GM23338 (cell line): Measurements from ENCODE around the gene CAMTA1.

Source experiments
- CREB1 ChIP-seq: fragments of 250-450 bp; sonication (Bioruptor Pico); IDR thresholded peaks from 2 replicates; pipeline ENCODE4 v1.5.0; 2020; ENCODE audit warnings: low read depth, mild to moderate bottlenecking, moderate library complexity
- EZH2 ChIP-seq: fragments of 200-600 bp; sonication (generic); IDR thresholded peaks from one replicate; pipeline ENCODE4 v1.8.0; 2017; ENCODE audit warnings: antibody characterized with exemption, mild to moderate bottlenecking, low read depth; ENCODE audit not compliant: unreplicated experiment
- EZH2phosphoT487 ChIP-seq: fragments of 200-600 bp; sonication (generic); IDR thresholded peaks from one replicate; pipeline ENCODE4 v1.8.1; 2018; ENCODE audit warnings: antibody characterized with exemption; ENCODE audit not compliant: unreplicated experiment
- JUNB ChIP-seq: IDR thresholded peaks from one replicate; pipeline ENCODE4 v1.6.1; 2016; ENCODE audit warnings: antibody characterized with exemption; ENCODE audit not compliant: unreplicated experiment
- NANOG ChIP-seq: IDR thresholded peaks from 2 replicates; pipeline ENCODE4 v1.6.1; 2016; ENCODE audit warnings: antibody characterized with exemption, borderline replicate concordance
- POLR2AphosphoS5 ChIP-seq: IDR thresholded peaks from 2 replicates; pipeline ENCODE4 v1.6.1; 2016; ENCODE audit warnings: antibody characterized with exemption, low read depth
- STAT1 ChIP-seq: IDR thresholded peaks from one replicate; pipeline ENCODE4 v1.6.1; 2016; ENCODE audit warnings: antibody characterized with exemption; ENCODE audit not compliant: unreplicated experiment
- ZNF114 ChIP-seq: fragments of 250-450 bp; sonication (Bioruptor Pico); IDR thresholded peaks from 2 replicates; pipeline ENCODE4 v1.5.0; 2020; ENCODE audit warnings: mild to moderate bottlenecking, moderate library complexity
- ZNF331 ChIP-seq: fragments of 250-450 bp; sonication (Bioruptor Pico); IDR thresholded peaks from 2 replicates; pipeline ENCODE4 v1.5.0; 2020; ENCODE audit warnings: low read depth, mild to moderate bottlenecking, moderate library complexity
- TF ChIP-seq, protein P1 (sequence below), 2 experiments: fragments of 200-600 bp in 1 of 2; sonication (generic) in 1 of 2; conservative IDR thresholded peaks; 2 replicates each; pipeline versions ENCODE4 v1.5.1 to v1.6.1; 2016 to 2017; ENCODE audit warnings: antibody characterized with exemption in 2 of 2, low read depth in 2 of 2, mild to moderate bottlenecking in 2 of 2, moderate library complexity in 1 of 2
- TF ChIP-seq, protein P2 (sequence below): IDR thresholded peaks from one replicate; pipeline ENCODE4 v1.6.1; 2018; ENCODE audit warnings: antibody characterized with exemption; ENCODE audit not compliant: unreplicated experiment
- TF ChIP-seq, protein P3 (sequence below): IDR thresholded peaks from 2 replicates; pipeline ENCODE4 v1.6.1; 2016; ENCODE audit warnings: antibody characterized with exemption
- TF ChIP-seq, protein P4 (sequence below): fragments of 250-450 bp; sonication (Bioruptor Pico); IDR thresholded peaks from 2 replicates; pipeline ENCODE4 v1.5.0; 2020; ENCODE audit warnings: mild to moderate bottlenecking, moderate library complexity

DNA sequence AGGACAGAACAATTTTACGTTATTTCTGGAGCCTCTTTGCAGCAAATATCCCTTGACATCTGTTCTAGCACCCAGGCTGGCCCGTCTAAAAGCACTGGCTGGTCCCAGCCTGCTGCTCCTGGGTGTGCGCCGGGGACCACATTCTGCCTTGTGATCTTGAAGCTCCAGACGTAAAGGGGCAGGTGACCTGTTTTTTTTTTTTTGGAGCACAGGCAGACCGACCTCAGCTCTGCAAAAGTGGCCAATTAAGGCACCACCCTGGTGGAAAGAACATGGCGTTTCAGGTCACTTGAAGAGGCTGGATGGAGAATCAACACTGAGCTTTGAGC is 13.8 kb upstream of the CAMTA1 start:
- TF ChIP-seq, protein P1, sequence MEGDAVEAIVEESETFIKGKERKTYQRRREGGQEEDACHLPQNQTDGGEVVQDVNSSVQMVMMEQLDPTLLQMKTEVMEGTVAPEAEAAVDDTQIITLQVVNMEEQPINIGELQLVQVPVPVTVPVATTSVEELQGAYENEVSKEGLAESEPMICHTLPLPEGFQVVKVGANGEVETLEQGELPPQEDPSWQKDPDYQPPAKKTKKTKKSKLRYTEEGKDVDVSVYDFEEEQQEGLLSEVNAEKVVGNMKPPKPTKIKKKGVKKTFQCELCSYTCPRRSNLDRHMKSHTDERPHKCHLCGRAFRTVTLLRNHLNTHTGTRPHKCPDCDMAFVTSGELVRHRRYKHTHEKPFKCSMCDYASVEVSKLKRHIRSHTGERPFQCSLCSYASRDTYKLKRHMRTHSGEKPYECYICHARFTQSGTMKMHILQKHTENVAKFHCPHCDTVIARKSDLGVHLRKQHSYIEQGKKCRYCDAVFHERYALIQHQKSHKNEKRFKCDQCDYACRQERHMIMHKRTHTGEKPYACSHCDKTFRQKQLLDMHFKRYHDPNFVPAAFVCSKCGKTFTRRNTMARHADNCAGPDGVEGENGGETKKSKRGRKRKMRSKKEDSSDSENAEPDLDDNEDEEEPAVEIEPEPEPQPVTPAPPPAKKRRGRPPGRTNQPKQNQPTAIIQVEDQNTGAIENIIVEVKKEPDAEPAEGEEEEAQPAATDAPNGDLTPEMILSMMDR (conservative IDR thresholded peaks at IDR 0.05; ENCODE audit: low read depth in 2 of 2) = no peak
- no peak for TF ChIP-seq CREB1 (CRISPR knock-in tag)
- no peak for TF ChIP-seq EZH2phosphoT487
- no peak for TF ChIP-seq POLR2AphosphoS5
- TF ChIP-seq, protein P2, sequence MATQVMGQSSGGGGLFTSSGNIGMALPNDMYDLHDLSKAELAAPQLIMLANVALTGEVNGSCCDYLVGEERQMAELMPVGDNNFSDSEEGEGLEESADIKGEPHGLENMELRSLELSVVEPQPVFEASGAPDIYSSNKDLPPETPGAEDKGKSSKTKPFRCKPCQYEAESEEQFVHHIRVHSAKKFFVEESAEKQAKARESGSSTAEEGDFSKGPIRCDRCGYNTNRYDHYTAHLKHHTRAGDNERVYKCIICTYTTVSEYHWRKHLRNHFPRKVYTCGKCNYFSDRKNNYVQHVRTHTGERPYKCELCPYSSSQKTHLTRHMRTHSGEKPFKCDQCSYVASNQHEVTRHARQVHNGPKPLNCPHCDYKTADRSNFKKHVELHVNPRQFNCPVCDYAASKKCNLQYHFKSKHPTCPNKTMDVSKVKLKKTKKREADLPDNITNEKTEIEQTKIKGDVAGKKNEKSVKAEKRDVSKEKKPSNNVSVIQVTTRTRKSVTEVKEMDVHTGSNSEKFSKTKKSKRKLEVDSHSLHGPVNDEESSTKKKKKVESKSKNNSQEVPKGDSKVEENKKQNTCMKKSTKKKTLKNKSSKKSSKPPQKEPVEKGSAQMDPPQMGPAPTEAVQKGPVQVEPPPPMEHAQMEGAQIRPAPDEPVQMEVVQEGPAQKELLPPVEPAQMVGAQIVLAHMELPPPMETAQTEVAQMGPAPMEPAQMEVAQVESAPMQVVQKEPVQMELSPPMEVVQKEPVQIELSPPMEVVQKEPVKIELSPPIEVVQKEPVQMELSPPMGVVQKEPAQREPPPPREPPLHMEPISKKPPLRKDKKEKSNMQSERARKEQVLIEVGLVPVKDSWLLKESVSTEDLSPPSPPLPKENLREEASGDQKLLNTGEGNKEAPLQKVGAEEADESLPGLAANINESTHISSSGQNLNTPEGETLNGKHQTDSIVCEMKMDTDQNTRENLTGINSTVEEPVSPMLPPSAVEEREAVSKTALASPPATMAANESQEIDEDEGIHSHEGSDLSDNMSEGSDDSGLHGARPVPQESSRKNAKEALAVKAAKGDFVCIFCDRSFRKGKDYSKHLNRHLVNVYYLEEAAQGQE = no peak
- no peak for TF ChIP-seq EZH2
- TF ChIP-seq JUNB = no peak
- TF ChIP-seq, protein P3, sequence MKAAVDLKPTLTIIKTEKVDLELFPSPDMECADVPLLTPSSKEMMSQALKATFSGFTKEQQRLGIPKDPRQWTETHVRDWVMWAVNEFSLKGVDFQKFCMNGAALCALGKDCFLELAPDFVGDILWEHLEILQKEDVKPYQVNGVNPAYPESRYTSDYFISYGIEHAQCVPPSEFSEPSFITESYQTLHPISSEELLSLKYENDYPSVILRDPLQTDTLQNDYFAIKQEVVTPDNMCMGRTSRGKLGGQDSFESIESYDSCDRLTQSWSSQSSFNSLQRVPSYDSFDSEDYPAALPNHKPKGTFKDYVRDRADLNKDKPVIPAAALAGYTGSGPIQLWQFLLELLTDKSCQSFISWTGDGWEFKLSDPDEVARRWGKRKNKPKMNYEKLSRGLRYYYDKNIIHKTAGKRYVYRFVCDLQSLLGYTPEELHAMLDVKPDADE = no peak
- no peak for TF ChIP-seq STAT1
- no peak for TF ChIP-seq ZNF114 (CRISPR knock-in tag)
- no peak for TF ChIP-seq NANOG
- no peak for TF ChIP-seq ZNF331 (CRISPR knock-in tag)
- TF ChIP-seq, protein P4, sequence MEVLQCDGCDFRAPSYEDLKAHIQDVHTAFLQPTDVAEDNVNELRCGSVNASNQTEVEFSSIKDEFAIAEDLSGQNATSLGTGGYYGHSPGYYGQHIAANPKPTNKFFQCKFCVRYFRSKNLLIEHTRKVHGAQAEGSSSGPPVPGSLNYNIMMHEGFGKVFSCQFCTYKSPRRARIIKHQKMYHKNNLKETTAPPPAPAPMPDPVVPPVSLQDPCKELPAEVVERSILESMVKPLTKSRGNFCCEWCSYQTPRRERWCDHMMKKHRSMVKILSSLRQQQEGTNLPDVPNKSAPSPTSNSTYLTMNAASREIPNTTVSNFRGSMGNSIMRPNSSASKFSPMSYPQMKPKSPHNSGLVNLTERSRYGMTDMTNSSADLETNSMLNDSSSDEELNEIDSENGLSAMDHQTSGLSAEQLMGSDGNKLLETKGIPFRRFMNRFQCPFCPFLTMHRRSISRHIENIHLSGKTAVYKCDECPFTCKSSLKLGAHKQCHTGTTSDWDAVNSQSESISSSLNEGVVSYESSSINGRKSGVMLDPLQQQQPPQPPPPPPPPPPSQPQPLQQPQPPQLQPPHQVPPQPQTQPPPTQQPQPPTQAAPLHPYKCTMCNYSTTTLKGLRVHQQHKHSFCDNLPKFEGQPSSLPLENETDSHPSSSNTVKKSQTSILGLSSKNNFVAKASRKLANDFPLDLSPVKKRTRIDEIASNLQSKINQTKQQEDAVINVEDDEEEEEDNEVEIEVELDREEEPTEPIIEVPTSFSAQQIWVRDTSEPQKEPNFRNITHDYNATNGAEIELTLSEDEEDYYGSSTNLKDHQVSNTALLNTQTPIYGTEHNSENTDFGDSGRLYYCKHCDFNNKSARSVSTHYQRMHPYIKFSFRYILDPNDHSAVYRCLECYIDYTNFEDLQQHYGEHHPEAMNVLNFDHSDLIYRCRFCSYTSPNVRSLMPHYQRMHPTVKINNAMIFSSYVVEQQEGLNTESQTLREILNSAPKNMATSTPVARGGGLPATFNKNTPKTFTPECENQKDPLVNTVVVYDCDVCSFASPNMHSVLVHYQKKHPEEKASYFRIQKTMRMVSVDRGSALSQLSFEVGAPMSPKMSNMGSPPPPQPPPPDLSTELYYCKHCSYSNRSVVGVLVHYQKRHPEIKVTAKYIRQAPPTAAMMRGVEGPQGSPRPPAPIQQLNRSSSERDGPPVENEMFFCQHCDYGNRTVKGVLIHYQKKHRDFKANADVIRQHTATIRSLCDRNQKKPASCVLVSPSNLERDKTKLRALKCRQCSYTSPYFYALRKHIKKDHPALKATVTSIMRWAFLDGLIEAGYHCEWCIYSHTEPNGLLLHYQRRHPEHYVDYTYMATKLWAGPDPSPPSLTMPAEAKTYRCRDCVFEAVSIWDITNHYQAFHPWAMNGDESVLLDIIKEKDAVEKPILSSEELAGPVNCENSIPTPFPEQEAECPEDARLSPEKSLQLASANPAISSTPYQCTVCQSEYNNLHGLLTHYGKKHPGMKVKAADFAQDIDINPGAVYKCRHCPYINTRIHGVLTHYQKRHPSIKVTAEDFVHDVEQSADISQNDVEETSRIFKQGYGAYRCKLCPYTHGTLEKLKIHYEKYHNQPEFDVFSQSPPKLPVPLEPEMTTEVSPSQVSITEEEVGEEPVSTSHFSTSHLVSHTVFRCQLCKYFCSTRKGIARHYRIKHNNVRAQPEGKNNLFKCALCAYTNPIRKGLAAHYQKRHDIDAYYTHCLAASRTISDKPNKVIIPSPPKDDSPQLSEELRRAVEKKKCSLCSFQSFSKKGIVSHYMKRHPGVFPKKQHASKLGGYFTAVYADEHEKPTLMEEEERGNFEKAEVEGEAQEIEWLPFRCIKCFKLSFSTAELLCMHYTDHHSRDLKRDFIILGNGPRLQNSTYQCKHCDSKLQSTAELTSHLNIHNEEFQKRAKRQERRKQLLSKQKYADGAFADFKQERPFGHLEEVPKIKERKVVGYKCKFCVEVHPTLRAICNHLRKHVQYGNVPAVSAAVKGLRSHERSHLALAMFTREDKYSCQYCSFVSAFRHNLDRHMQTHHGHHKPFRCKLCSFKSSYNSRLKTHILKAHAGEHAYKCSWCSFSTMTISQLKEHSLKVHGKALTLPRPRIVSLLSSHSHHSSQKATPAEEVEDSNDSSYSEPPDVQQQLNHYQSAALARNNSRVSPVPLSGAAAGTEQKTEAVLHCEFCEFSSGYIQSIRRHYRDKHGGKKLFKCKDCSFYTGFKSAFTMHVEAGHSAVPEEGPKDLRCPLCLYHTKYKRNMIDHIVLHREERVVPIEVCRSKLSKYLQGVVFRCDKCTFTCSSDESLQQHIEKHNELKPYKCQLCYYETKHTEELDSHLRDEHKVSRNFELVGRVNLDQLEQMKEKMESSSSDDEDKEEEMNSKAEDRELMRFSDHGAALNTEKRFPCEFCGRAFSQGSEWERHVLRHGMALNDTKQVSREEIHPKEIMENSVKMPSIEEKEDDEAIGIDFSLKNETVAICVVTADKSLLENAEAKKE (CRISPR knock-in tag) = no peak
